ENCODE measurements around the gene BRCA2. TPM values are rescaled to one million over a fixed set of nuclear protein-coding genes. Genes with fewer than 3 reads are reported as not detected.

Gene BRCA2
- total RNA-seq, 1 experiment from 2014 or later = 29.8 TPM

GRCh38 chr13:32323912-32324311, 8.6 kb downstream of the BRCA2 start:
- POLR2A ChIA-PET = no interaction called here

GRCh38 chr13:32330441-32330840, 15.1 kb downstream of the BRCA2 start:
- no peak overlapping the region for H3K4me3 Mint-ChIP-seq (ENCODE audit: unreplicated experiment)
- H3K4me1 Mint-ChIP-seq (ENCODE audit: low read depth, unreplicated experiment) = no peaks in the 10 kb centered on the region
- POLR2A ChIA-PET = no interaction called here
- no peaks in the 10 kb centered on the region for H3K9me3 ChIP-seq
- no peaks in the 10 kb centered on the region for H3K4me1 ChIP-seq
- no peak for DNase-seq
- H3K36me3 ChIP-seq (ENCODE audit: control insufficient read depth, insufficient read depth, low read length) = no peaks in the 10 kb centered on the region; the same call in 1 of the 2 replicates
- peaks cover 72% of the 10 kb centered on the region for H3K36me3 Mint-ChIP-seq (ENCODE audit: insufficient read depth, unreplicated experiment)
- intact Hi-C loops (cut with micrococcal nuclease; ENCODE audit: unreplicated experiment) = no loop called here
- H3K27ac Mint-ChIP-seq (ENCODE audit: unreplicated experiment) = no peak overlapping the region
- no peaks in the 10 kb centered on the region for H3K27me3 Mint-ChIP-seq (ENCODE audit: insufficient read depth, unreplicated experiment)
- no peaks in the 10 kb centered on the region for H3K27me3 ChIP-seq (replicated peaks; ENCODE audit: control insufficient read depth, insufficient read depth, low read length)
- CTCF ChIA-PET = no interaction called here
- no TSS peak for BruUV-seq (replicated peaks)
- H3K9me3 Mint-ChIP-seq (ENCODE audit: unreplicated experiment) = no peaks in the 10 kb centered on the region
- no peak for TF ChIP-seq CTCF (IDR thresholded peaks at IDR 0.05; ENCODE audit: insufficient read depth in 1 of 2, low read depth in 1 of 2, low read length in 1 of 2, severe bottlenecking in 1 of 2, unreplicated experiment in 1 of 2)
- no peak overlapping the region for H3K4me3 ChIP-seq (ENCODE audit: low read depth, low read length)

More at GRCh38 chr13:32323912-32324311, 8.6 kb downstream of the BRCA2 start:
- H3K4me3 ChIP-seq (ENCODE audit: low read depth, low read length) = no peak overlapping the region
- Mint-ChIP-seq H3K36me3 (ENCODE audit: insufficient read depth, unreplicated experiment) (peaks cover 35% of the 10 kb centered on the region), H3K4me3 (ENCODE audit: unreplicated experiment) (no peak overlapping the region), H3K27ac (ENCODE audit: unreplicated experiment) (no peak overlapping the region), H3K4me1 (ENCODE audit: low read depth, unreplicated experiment) (peaks cover 13% of the 10 kb centered on the region), H3K27me3 (ENCODE audit: insufficient read depth, unreplicated experiment) (no peaks in the 10 kb centered on the region), H3K9me3 (ENCODE audit: unreplicated experiment) (no peaks in the 10 kb centered on the region)
- no TSS peak for BruUV-seq (replicated peaks)
- H3K9me3 ChIP-seq = no peaks in the 10 kb centered on the region
- H3K4me1 ChIP-seq = peaks cover 13% of the 10 kb centered on the region
- no peak for TF ChIP-seq CTCF (IDR thresholded peaks at IDR 0.05; ENCODE audit: insufficient read depth in 1 of 2, low read depth in 1 of 2, low read length in 1 of 2, severe bottlenecking in 1 of 2, unreplicated experiment in 1 of 2)
- H3K36me3 ChIP-seq (ENCODE audit: control insufficient read depth, insufficient read depth, low read length) = no peaks in the 10 kb centered on the region
- no peak for DNase-seq
- no peaks in the 10 kb centered on the region for H3K27me3 ChIP-seq (replicated peaks; ENCODE audit: control insufficient read depth, insufficient read depth, low read length)
- intact Hi-C loops (cut with micrococcal nuclease; ENCODE audit: unreplicated experiment) = no loop called here
- CTCF ChIA-PET = no interaction called here

GRCh38 chr13:32334671-32335070, 19.4 kb downstream of the BRCA2 start:
- H3K27me3 Mint-ChIP-seq (ENCODE audit: insufficient read depth, unreplicated experiment) = no peaks in the 10 kb centered on the region
- H3K4me1 ChIP-seq = no peaks in the 10 kb centered on the region
- H3K4me3 ChIP-seq (ENCODE audit: low read depth, low read length) = no peak overlapping the region
- ChIA-PET POLR2A (no interaction called here), CTCF (no interaction called here)
- no peak for DNase-seq
- no peaks in the 10 kb centered on the region for H3K9me3 ChIP-seq
- no TSS peak for BruUV-seq (replicated peaks)
- TF ChIP-seq CTCF (IDR thresholded peaks at IDR 0.05; ENCODE audit: insufficient read depth in 1 of 2, low read depth in 1 of 2, low read length in 1 of 2, severe bottlenecking in 1 of 2, unreplicated experiment in 1 of 2) = no peak
- no peaks in the 10 kb centered on the region for H3K9me3 Mint-ChIP-seq (ENCODE audit: unreplicated experiment)
- H3K36me3 Mint-ChIP-seq (ENCODE audit: insufficient read depth, unreplicated experiment) = peaks cover 82% of the 10 kb centered on the region
- no peaks in the 10 kb centered on the region for H3K27me3 ChIP-seq (replicated peaks; ENCODE audit: control insufficient read depth, insufficient read depth, low read length)
- peaks cover 2% of the 10 kb centered on the region for H3K36me3 ChIP-seq (ENCODE audit: control insufficient read depth, insufficient read depth, low read length)
- H3K27ac Mint-ChIP-seq (ENCODE audit: unreplicated experiment) = no peak overlapping the region
- H3K4me3 Mint-ChIP-seq (ENCODE audit: unreplicated experiment) = no peak overlapping the region
- H3K4me1 Mint-ChIP-seq (ENCODE audit: low read depth, unreplicated experiment) = no peaks in the 10 kb centered on the region
- intact Hi-C loops (cut with micrococcal nuclease; ENCODE audit: unreplicated experiment) = loop anchor here (5.0 kb wide), 1 partner anchor 113 kb away; no protein-coding TSS in a partner anchor
